ENCODE results near the gene INO80B. TPM values are rescaled to one million over a fixed set of nuclear protein-coding genes. Genes with fewer than 3 reads are reported as not detected.

Gene INO80B
- total and polyA plus RNA-seq, 2 of the 8 experiments (the other 6 are each of a cell fraction or from before 2014, with no cell fraction given) = 3.9 to 18.5 TPM

DNA sequence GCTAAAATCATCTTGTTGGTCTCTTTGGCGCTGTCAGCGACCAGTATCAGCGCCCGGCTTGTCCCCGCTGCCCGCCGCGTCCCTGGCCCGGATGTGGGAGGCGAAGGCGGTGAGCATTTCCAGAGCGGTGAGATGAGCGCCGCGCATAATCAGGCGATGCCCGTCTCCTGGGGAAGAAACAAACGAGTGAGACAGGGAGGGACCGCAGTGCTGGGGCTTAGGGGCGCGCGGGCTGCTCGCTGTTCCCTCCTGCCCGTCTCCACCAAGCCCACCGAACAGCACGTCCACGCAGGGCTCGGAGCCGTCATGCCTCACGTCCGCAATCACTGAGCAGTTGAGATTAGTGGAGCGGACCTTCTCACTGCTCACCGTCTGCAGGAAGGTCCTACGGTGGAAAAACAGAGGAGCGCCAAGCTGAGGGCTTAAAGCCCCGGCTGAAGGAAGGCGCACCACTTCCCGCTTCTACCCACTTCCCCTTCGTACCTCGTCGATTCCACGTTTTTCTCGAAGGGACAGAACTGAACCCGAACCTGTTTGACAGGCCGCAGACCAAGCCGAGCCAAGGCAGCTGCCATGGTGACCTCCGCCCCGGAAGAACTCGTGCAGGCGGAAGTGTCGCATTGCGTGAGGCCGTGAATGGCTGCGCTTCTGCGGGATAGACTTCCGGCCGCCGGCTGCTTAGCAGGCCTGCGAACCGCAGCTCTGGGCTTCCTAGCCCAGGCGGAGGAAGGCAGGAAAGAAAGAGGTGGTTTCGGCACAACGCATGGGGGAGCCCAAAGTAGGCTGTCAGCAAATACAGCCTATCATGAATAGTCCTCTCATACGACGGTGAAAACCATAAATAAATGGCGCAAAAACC lies 17.4 kb downstream of the INO80B start, which contains the start of gene MRPL53:
TSS of gene MRPL53 (minus strand) at position 595 of the 859 bp plus-strand sequence. CDS start at position 575, 20 bp downstream.
- H3K9ac ChIP-seq (replicated peaks in 1 of 4; ENCODE audit: extremely low read depth in 1 of 4, low read depth in 3 of 4, low read length in 3 of 4) = peak within 1 kb of the TSS; percentile 55 to 77 (median 72)
- peak; percentile 34; the same call in 1 of the 2 replicates for TF ChIP-seq CEBPB (IDR thresholded peaks at IDR 0.05; ENCODE audit: low read depth, low read length)
- TF ChIP-seq, protein P1, sequence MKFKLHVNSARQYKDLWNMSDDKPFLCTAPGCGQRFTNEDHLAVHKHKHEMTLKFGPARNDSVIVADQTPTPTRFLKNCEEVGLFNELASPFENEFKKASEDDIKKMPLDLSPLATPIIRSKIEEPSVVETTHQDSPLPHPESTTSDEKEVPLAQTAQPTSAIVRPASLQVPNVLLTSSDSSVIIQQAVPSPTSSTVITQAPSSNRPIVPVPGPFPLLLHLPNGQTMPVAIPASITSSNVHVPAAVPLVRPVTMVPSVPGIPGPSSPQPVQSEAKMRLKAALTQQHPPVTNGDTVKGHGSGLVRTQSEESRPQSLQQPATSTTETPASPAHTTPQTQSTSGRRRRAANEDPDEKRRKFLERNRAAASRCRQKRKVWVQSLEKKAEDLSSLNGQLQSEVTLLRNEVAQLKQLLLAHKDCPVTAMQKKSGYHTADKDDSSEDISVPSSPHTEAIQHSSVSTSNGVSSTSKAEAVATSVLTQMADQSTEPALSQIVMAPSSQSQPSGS (IDR thresholded peaks at IDR 0.05; ENCODE audit: low read length) = peak; percentile 65; the same call in 1 of the 2 replicates

More for the DNA sequence above, 17.4 kb downstream of the INO80B start, which contains the start of gene MRPL53:
- POLR2A ChIA-PET (ENCODE audit: partially characterized antibody) = interaction anchor here (0.9 to 5.2 kb wide), 13 partner anchors 8 to 78 kb away, joined by 3 to 89 read pairs (median 4); partner anchors contain the start of genes AUP1, CCDC142, HTRA2 and INO80B
- peak within 1 kb of the TSS; percentile 94; the same call in 1 of the 2 replicates for H4K8ac ChIP-seq (ENCODE audit: extremely low read depth, insufficient read depth, low read length)
- H3K56ac ChIP-seq (replicated peaks; ENCODE audit: insufficient read length, low read depth, low read length) = peak within 1 kb of the TSS; percentile 91
- peak within 1 kb of the TSS; percentile 97 to 98 for H3K4me2 ChIP-seq (ENCODE audit: insufficient read depth in 1 of 2, low read depth in 2 of 2, low read length in 2 of 2)
- H3K18ac ChIP-seq (ENCODE audit: extremely low read depth, low read length) = peak within 1 kb of the TSS; percentile 25; the same call in 1 of the 2 replicates
- DNase-seq (ENCODE audit: low read depth in 1 of 2, low spot score in 2 of 2) = peak; percentile 84 to 94
- CTCF ChIA-PET (ENCODE audit: partially characterized antibody) = interaction anchor here (0.6 to 5.7 kb wide), 14 partner anchors 8 to 116 kb away, joined by 3 to 86 read pairs (median 3); partner anchors contain the start of genes AUP1, CCDC142, DQX1 and HTRA2
- no peaks in the 10 kb centered on the region for H3K79me2 ChIP-seq (ENCODE audit: control insufficient read depth in 1 of 2, insufficient read depth in 2 of 2, low read length in 2 of 2)
- peak within 1 kb of the TSS; percentile 93 for H2AFZ ChIP-seq (ENCODE audit: low read length)
- H3K4me1 ChIP-seq (replicated peaks in 1 of 4; ENCODE audit: control insufficient read depth in 3 of 4, insufficient read depth in 4 of 4, low read length in 3 of 4) = peaks cover 0 to 3% (median 2%) of the 10 kb centered on the region in 4 experiments; a peak in 3 of 7 replicates
- no peaks in the 10 kb centered on the region for H4K20me1 ChIP-seq (replicated peaks in 1 of 2; ENCODE audit: control insufficient read depth in 1 of 2, insufficient read depth in 2 of 2, low read length in 2 of 2)
- 2% methylated on average over 59 of the region's 66 CpGs; no CpG with 5 or more reads in 1 of the 2 experiments for WGBS, 2 experiments (ENCODE audit: extremely low coverage in 1 of 2, insufficient coverage in 1 of 2, insufficient read length in 1 of 2, insufficient replicate concordance in 2 of 2, low coverage in 1 of 2, low lambda C conversion rate in 2 of 2, missing lambda C conversion rate in 1 of 2)
- no peaks in the 10 kb centered on the region for H3K9me3 ChIP-seq (ENCODE audit: insufficient read depth in 2 of 2, low read depth in 1 of 2, low read length in 1 of 2)
- peaks cover 11% of the 10 kb centered on the region for H3K23me2 ChIP-seq (ENCODE audit: low read depth, low read length)
- H2BK5ac ChIP-seq (ENCODE audit: low read depth, low read length) = peak within 1 kb of the TSS; percentile 85
- H4K91ac ChIP-seq (replicated peaks; ENCODE audit: insufficient read length, low read length) = peak within 1 kb of the TSS; percentile 79
- peak within 1 kb of the TSS; percentile 21 for H2BK120ac ChIP-seq (replicated peaks; ENCODE audit: low read depth, low read length)
- no peak within 1 kb of the TSS for H3K14ac ChIP-seq (ENCODE audit: insufficient read length)
- peak within 1 kb of the TSS; percentile 77 to 95 (median 87) for H3K4me3 ChIP-seq (ENCODE audit: extremely low read depth in 1 of 4, insufficient read depth in 2 of 4, low read depth in 3 of 4, low read length in 4 of 4)
- no peak within 1 kb of the TSS for H2AK5ac ChIP-seq (ENCODE audit: low read depth, low read length)
- peak within 1 kb of the TSS; percentile 73; the same call in 1 of the 2 replicates for H2BK15ac ChIP-seq (ENCODE audit: low read length)
- H3K23ac ChIP-seq (ENCODE audit: insufficient read length) = no peak within 1 kb of the TSS
- no peaks in the 10 kb centered on the region for H3K79me1 ChIP-seq (ENCODE audit: low read depth, low read length)
- peak within 1 kb of the TSS; percentile 79 for H3K27ac ChIP-seq (ENCODE audit: low read depth, low read length)
- no peak within 1 kb of the TSS for H2BK12ac ChIP-seq (ENCODE audit: low read depth, low read length)
- no peak for FAIRE-seq
- no peak within 1 kb of the TSS for H2BK20ac ChIP-seq (ENCODE audit: low read length)
- no peaks in the 10 kb centered on the region for H3K27me3 ChIP-seq (replicated peaks in 1 of 4; ENCODE audit: control insufficient read depth in 3 of 4, extremely low read depth in 1 of 4, insufficient read depth in 3 of 4, low read length in 3 of 4)
- H3K4ac ChIP-seq (replicated peaks; ENCODE audit: insufficient read length, low read depth, low read length) = peak within 1 kb of the TSS; percentile 98
- peak within 1 kb of the TSS; percentile 86 for H4K5ac ChIP-seq (ENCODE audit: insufficient read length, low read depth, low read length)
- peaks cover 0 to 4% (median 2%) of the 10 kb centered on the region in 4 experiments; a peak in 6 of 8 replicates for H3K36me3 ChIP-seq (ENCODE audit: control insufficient read depth in 2 of 4, insufficient read depth in 4 of 4, low read length in 3 of 4)
